HG02678 (cell line): Measurements from ENCODE around the gene SPATA32.
A peak's percentile ranks its signal among the peaks of the same experiment; 100 is the strongest.
"Not testable (repeated sequence)": the region's sequence is repeated elsewhere in the genome, so short reads cannot be mapped to it uniquely, and the experiment has no call there.

Source experiments
- ATAC-seq: cut with Tn5 transposase; IDR thresholded peaks from one replicate; pipeline ENCODE4 v1.9.1; 2021; ENCODE audit warnings: mild to moderate bottlenecking, moderate library complexity; ENCODE audit not compliant: unreplicated experiment

SPATA32 gene

DNA sequence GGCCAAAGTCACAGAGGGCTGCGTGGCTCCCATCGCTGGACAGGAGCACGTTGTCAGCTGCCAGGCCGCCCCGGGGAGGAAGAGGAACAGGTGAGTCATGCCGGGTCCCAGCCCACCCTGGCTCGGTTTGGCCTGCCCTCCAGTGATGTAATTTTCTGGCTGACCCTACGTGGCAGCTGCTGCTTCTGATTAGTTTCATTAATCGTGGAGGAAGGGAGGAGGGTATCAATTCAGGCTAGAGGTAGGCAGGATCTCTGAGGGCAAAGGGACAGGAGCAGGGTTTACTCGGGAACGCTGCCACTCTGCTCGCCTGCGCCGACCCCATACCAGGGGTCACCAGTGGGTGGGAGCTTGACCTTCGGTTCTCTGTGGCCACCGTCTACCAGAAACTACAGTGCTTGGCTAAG lies 11.7 kb upstream of the SPATA32 start:
- ATAC-seq, result no peak

GRCh38 chr17:45271603-45272002 lies 9.7 kb upstream of the SPATA32 start:
- ATAC-seq, result no peak

DNA sequence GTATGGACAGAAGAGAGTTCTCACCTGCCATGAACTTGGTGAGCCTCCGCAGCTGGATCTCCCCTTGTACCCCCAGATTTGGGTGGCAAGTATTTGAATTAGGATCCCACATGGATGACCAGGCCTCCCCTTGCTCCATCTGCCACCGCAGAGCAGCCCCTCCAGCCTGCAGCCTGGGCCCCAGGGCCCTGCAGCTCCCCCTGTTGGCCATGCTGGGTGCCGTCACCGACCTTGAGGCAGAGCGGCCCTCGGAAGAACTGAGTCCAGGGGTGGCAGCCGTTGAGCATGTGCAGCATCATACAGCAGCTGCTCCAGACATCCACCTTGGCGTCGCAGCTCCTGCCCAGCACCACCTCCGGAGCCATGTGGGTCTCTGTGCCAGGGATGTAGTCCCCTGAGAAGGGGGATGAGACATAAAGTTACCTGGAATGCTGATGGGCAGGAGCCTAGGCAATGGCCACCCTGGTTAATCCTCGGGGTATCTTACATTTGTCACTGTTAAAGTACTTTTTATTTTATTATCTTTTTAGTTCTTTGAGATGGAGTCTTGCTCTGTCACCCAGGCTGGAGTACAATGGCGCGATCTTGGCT lies 9.0 kb upstream of the SPATA32 start:
- ATAC-seq, result no peak

GRCh38 chr17:45269912-45270311 lies 8.0 kb upstream of the SPATA32 start:
- no peak for ATAC-seq

- no peak for ATAC-seq
These were observed 5.7 kb upstream of the SPATA32 start for GRCh38 chr17:45267436-45268055.

- ATAC-seq, result no peak
These were observed 4.6 kb upstream of the SPATA32 start for GRCh38 chr17:45266372-45266926.

DNA sequence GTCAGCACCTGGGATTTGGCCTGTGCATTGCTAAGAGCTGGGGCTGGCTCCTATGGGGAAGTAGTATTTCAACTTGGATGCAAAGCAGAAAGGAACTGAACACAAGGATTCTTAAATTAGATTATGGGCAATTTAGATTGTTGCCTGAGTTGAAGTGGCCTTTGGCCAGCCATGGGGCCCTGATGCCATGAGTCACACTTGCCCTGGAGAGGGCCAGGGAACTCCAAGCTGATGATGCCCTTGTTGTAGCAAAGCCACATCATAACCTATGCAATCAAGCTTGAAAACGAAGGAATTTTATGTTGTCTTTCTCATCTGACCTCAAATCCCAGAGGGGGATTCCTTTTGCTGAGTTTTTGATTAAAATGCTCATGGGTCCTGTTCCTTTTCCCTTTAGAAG lies 3.9 kb upstream of the SPATA32 start:
- no peak for ATAC-seq

DNA sequence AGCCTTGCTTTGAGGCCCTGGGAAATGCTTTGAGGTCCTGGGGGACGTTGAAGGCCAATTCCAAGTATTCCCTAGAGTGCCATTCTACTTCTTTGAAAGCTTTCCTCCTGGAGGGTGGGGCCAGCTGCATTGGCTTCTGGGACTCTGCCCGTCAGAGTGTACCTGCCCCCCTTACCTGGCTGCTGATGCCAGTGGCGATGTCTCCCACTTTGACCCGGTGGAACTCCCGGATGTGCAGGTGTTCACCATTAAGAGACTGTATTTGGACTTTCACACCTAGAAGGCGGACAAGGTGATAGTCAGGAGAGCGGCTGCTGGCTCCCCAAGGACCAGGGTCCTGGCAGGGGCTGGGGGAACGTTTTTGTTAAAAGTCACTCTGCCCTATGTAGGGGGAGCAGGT lies 3.1 kb upstream of the SPATA32 start:
- no peak for ATAC-seq

GRCh38 chr17:45264430-45264829 lies 2.5 kb upstream of the SPATA32 start:
- no peak for ATAC-seq

- no peak for ATAC-seq
These were observed 1.6 kb upstream of the SPATA32 start for GRCh38 chr17:45263477-45263860.

GRCh38 chr17:45262516-45263476 lies 902 bp upstream of the SPATA32 start:
- ATAC-seq, result peak; percentile 14

GRCh38 chr17:45260204-45260783 lies 1.6 kb downstream of the SPATA32 start:
- ATAC-seq, result no peak

- ATAC-seq, result no peak
These were observed 2.9 kb downstream of the SPATA32 start for GRCh38 chr17:45258981-45259380.

DNA sequence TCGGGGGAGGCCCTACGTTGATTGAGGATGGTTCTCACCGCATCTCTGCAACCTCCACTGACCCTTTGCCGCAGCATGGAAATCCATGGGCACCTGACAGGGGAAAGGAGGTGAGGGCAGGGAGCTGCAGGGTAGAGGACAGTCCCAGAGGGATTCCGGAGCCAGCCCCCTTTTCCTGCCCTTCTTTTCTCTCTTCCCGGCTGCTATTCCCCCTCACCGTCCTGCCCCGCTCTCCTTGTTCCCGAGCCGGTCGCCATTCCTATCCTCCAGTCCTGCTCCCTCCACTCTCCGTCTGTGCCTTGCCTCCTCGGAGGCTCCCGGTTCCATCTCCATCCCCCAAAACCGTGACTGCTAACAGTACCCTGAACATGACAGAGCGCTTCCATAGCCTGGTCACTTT lies 4.8 kb downstream of the SPATA32 start:
- ATAC-seq, result no peak

- no peak for ATAC-seq
These were observed 5.6 kb downstream of the SPATA32 start for GRCh38 chr17:45256114-45256966.

GRCh38 chr17:45255358-45255757 lies 6.5 kb downstream of the SPATA32 start:
- no peak for ATAC-seq

DNA sequence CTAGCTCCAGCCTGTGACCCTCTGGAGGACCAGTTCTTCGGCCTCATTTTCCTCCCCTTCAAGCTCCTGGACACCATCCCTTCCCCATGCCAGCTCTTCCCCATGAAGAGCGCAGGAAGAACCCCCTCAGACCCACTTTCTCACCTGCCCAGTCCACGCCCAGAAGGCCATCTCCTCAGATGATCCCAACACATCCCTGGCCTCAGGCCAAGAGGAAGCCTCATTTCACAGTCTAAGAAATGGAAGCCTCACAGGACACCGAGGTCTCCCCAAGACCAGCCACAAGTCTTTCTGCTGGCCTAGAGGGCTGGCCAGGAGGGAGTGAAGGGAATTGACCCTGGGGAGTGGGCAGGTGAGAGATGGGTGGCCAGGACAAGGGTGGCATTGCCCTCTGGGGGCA lies 8.0 kb downstream of the SPATA32 start:
- ATAC-seq, result no peak

- ATAC-seq, result not testable (repeated sequence)
These were observed 8.7 kb downstream of the SPATA32 start for GRCh38 chr17:45253237-45253636.

DNA sequence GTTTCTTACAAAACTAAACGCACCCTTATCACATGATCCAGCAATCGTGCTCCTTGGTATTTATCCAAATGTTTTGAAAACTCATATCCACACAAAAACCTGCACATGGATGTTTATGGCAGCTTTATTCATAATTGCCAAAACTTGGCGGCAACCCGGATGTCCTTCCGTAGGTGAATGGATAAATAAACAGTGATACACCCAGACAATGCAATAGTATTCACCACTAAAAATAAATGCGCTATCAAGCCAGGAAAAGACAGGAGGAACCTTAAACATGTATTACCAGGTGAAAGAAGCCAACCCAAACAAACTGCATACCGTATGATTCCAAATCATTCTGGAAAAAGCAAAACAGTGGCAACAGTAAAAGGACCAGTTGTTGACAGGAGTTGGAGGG lies 10.0 kb downstream of the SPATA32 start:
- ATAC-seq, result no peak
